Measurements from ENCODE around the gene PSMD14.
A peak's percentile ranks its signal among the peaks of the same experiment; 100 is the strongest.

Gene PSMD14

DNA sequence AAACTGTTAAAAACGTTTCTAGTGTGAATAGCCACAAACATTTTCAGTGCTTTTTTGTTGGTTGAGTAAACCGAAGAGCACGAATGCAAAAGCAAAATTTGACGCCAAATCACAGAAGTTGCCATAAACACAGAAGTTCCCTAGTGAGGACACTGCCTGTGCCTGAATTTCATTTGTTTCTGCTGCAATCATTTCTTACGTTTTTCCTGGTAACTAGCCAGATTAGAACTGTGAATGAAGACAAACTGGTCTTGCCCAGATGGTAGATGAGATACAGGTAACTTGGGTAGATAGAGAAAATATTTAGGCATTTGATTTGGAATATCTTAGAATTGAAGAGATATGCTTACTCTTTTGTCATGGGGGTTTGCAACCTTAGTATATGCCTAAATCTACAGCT lies 98.1 kb downstream of the PSMD14 start:
- H3K4me3 ChIP-seq (replicated peaks in 1 of 2; ENCODE audit: low read depth in 2 of 2, low read length in 2 of 2), result no peak overlapping the region
- TF ChIP-seq, protein P1, sequence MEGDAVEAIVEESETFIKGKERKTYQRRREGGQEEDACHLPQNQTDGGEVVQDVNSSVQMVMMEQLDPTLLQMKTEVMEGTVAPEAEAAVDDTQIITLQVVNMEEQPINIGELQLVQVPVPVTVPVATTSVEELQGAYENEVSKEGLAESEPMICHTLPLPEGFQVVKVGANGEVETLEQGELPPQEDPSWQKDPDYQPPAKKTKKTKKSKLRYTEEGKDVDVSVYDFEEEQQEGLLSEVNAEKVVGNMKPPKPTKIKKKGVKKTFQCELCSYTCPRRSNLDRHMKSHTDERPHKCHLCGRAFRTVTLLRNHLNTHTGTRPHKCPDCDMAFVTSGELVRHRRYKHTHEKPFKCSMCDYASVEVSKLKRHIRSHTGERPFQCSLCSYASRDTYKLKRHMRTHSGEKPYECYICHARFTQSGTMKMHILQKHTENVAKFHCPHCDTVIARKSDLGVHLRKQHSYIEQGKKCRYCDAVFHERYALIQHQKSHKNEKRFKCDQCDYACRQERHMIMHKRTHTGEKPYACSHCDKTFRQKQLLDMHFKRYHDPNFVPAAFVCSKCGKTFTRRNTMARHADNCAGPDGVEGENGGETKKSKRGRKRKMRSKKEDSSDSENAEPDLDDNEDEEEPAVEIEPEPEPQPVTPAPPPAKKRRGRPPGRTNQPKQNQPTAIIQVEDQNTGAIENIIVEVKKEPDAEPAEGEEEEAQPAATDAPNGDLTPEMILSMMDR (IDR thresholded peaks at IDR 0.05; ENCODE audit: low read depth, low read length), result no peak
- DNase-seq (ENCODE audit: low read depth in 2 of 2), result no peak

DNA sequence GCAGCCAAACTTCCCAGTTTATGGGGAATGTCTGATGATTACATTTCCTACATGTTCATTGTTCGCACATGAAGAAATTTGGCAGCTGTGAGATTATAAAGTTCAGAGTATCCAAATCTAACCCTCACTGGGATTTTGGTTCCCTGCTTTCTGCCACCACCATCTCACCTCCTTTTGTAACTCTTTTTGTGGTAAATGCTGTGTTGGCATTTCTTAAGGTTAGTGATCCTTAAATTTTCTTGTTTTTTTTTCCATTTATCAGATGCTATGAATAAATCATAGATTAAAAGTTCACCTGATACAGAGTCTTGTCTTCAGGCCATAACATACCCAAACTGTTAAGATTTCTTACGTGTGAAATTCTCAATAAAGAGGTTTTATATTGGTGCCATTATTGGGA lies 99.4 kb downstream of the PSMD14 start:
- DNase-seq (ENCODE audit: low read depth in 2 of 2), result no peak
- TF ChIP-seq, protein P1 (IDR thresholded peaks at IDR 0.05; ENCODE audit: low read depth, low read length), result no peak
- no peak overlapping the region for H3K4me3 ChIP-seq (replicated peaks in 1 of 2; ENCODE audit: low read depth in 2 of 2, low read length in 2 of 2)

DNA sequence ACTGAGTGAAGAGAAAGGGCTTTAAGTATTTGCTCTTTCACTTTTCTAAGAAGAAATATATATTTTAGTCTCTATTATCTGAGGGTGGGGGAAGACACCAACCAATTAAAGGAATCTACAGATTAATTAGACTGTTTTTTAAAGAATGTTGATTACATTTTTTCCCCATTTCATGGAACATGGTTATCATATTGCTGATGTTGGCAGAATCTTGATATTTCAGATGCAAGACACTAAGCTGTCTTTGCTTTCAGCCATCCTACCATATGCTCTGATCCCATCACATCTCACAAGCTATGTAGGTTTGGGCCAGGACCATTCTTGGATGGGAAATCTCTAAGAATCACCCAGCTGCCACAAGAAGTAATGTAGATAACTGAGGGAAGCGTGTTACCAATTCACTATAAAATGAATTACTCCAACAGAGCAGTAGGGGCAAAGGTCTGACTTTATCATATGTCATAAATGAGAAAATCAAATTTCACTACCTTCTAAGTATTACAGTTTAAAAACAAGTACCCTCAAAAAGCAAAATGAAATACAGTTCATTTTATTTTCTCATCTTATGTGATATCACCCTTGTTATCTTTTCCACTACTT lies 101.2 kb downstream of the PSMD14 start:
- TF ChIP-seq, protein P1 (IDR thresholded peaks at IDR 0.05; ENCODE audit: low read depth, low read length), result no peak
- no peak overlapping the region for H3K4me3 ChIP-seq (replicated peaks in 1 of 2; ENCODE audit: low read depth in 2 of 2, low read length in 2 of 2)
- DNase-seq (ENCODE audit: low read depth in 2 of 2), result no peak

DNA sequence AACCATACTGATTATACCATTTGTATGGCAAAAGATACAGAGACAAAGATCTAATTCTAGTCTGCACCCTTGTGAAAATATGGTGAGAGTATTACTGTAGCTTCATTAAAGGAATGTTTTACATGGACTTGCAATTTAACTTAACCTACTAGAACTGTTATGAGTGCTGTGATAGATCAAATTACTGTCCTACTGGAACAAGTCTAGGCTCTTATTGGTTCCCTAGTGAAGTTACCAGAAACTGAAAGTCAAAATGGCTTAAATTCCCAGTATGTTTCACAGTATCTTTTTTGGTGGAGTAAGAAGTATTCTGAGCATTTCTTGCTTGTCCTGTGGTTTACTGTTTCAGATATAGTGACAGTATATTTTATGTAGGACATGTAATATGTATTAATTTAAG lies 104.1 kb downstream of the PSMD14 start:
- TF ChIP-seq, protein P1 (IDR thresholded peaks at IDR 0.05; ENCODE audit: low read depth, low read length), result no peak
- no peak for DNase-seq (ENCODE audit: low read depth in 2 of 2)
- no peak overlapping the region for H3K4me3 ChIP-seq (replicated peaks in 1 of 2; ENCODE audit: low read depth in 2 of 2, low read length in 2 of 2)

DNA sequence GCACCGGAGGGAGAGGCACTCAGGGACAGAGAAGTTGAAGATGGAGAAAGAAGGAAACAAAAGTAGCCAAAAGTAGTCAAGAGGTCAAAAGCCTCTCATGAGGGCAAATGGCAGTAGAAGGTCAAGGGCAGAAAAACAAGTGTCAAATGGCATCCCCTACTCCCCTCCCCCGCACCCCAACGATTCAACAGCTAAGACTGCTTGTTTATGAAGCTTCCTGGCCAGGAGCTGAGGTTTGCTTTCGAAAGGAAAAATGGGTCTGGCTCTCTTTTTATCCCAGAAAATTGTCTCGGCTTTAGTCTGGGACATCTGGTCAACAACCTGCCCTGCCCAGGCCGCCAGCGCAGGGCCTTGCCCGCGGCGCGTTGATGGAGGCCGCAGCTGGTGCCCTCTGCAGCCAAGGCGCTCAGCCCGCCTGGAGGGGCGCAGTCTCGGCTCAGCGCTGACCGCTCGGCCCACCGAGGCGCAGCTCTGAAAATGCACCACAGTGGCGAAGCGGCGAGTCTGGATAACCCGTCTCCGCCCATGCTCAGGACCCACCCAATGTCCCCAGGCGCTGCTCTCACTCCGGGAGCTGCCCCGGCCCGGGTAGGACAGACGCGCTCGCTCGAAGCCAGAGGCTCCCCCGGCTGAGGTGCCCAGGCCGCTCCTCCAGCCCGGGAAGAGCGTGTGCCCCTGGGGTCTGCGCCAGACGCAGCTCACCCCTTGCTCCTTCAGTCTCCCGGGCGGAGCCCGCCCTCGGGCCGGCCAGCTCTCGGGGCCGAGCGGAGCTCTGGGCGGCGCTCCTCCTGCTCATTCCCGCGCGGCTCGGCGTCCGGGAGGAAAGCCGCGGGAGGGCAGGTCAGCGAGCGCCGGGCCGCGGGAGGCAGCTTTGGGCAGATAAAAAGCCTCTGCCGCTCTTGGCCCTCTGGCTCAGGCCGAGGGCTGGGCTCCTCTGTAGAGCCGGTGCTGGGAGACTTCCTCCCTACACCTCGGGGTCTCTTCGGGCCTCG lies 106.1 kb downstream of the PSMD14 start:
- TF ChIP-seq, protein P1 (IDR thresholded peaks at IDR 0.05; ENCODE audit: low read depth, low read length), result no peak
- H3K4me3 ChIP-seq (replicated peaks in 1 of 2; ENCODE audit: low read depth in 2 of 2, low read length in 2 of 2), result peak overlapping the region; percentile 49 to 54
- peak; percentile 29 to 37 for DNase-seq (ENCODE audit: low read depth in 2 of 2)

DNA sequence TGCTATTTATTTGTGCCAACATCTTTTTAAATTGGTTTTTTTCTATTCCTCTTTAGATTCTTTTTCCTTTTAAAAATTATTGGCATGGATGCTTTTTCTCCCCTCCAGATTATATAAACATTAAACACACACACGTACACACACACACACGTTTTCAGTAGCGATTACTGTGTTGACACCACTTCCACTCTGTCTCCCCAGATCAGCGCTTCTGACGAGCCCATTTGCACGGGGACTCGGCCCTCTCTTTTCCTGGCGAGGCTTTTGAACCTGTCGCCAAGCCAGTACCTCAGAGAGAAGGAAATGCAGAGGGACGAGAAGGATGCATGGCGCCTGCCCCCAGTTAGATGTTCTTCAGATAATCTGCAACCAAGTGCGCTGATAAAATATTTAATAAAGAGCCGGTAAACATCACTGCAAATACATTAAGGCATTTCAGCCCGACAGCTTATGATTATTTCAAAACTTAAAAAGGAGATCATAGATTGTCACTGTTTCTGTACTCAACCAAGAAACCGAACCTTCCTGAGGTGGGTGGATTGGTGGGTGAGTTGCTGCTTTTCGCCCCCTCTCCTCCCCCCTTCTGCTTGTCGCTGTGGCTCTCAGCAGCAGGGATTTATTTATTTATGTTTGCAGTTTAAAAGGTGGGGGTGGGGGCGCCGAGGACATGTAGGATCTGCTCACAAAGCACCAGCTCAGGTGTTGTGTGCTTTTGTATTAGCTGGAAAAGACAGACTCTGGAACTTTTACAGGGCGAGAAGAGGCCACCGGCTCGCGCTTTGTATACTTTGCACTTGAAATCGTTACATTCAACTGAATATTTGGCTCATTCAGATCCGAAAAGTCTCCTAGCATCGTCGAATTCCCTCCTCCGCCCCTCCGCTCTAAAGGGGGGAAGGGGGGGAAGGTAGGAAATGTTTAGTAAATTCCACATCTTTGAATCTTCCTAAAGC lies 107.1 kb downstream of the PSMD14 start:
- peak overlapping the region; percentile 49 to 54 for H3K4me3 ChIP-seq (replicated peaks in 1 of 2; ENCODE audit: low read depth in 2 of 2, low read length in 2 of 2)
- no peak for DNase-seq (ENCODE audit: low read depth in 2 of 2)
- TF ChIP-seq, protein P1 (IDR thresholded peaks at IDR 0.05; ENCODE audit: low read depth, low read length), result no peak
